Astrocyte of the cerebellum (primary cell): ENCODE data around the gene CST2.

Experiments used
- DNase-seq: peaks from one replicate; pipeline ENCODE4 v3.0.0-alpha.2; 2011; ENCODE audit warnings: low read depth
- H3K4me3 ChIP-seq: 2 replicates; pipeline ENCODE4 v1.5.1; 2011; ENCODE audit warnings: mild to moderate bottlenecking, low read depth, low read length, moderate library complexity
- CTCF ChIP-seq: IDR thresholded peaks from 2 replicates; pipeline ENCODE4 v1.5.1; 2012; ENCODE audit warnings: low read length, low read depth, moderate library complexity, mild to moderate bottlenecking; ENCODE audit errors: missing control alignments
- in situ Hi-C: cut with HindIII; loops from 2 replicates; pipeline ENCODE4 v1.10.0; 2017; ENCODE audit warnings: low sequenced_read_pairs

Gene CST2

GRCh38 chr20:23826541-23827021, at the start of gene CST2:
CST2 (minus strand) TSS chr20:23826729; CDS start chr20:23826660, 69 bp downstream.
- in situ Hi-C loops, result no loop called here
- TF ChIP-seq CTCF, result no peak

GRCh38 chr20:23875606-23876237, 49.2 kb upstream of the CST2 start:
- DNase-seq, result no peak
- no peak for TF ChIP-seq CTCF
- in situ Hi-C loops, result no loop called here
- H3K4me3 ChIP-seq, result no peak overlapping the region

More at GRCh38 chr20:23826541-23827021, at the start of gene CST2:
- DNase-seq, result no peak
- no peak within 1 kb of the TSS for H3K4me3 ChIP-seq

- no peak for DNase-seq
- no peak overlapping the region for H3K4me3 ChIP-seq
- in situ Hi-C loops, result no loop called here
- TF ChIP-seq CTCF, result no peak
These were observed 48.2 kb upstream of the CST2 start for GRCh38 chr20:23874747-23875146.

GRCh38 chr20:23873370-23874015, 47.0 kb upstream of the CST2 start:
- no peak for TF ChIP-seq CTCF
- in situ Hi-C loops, result no loop called here
- no peak overlapping the region for H3K4me3 ChIP-seq
- no peak for DNase-seq

- no peak for TF ChIP-seq CTCF
- no peak for DNase-seq
- in situ Hi-C loops, result no loop called here
- H3K4me3 ChIP-seq, result no peak overlapping the region
These were observed 45.5 kb upstream of the CST2 start for GRCh38 chr20:23872065-23872464.

- in situ Hi-C loops, result no loop called here
- no peak overlapping the region for H3K4me3 ChIP-seq
- no peak for DNase-seq
- no peak for TF ChIP-seq CTCF
These were observed 43.9 kb upstream of the CST2 start for GRCh38 chr20:23870461-23870860.
